K562 (cell line): Measurements from ENCODE around the gene HERC3. TPM values are rescaled to one million over a fixed set of nuclear protein-coding genes. Genes with fewer than 3 reads are reported as not detected.

Experiments
- ATAC-seq: fragments of 200-7000 bp; cut with Tn5 transposase; 3 replicates; pipeline ENCODE4 v1.9.1; 2020; ENCODE audit warnings: moderate library complexity
- BruUV-seq: library from RNA; stranded (reverse); fragments of 400-500 nt; replicated peaks from 2 replicates; lab custom pipeline; 2021; lab: Mats Ljungman, UMichigan
- CTCF ChIA-PET: fragments of 300-600 bp; formaldehyde crosslinking; extraction: SDS; loops from one replicate; lab custom pipeline; 2021; ENCODE audit warnings: low intra/inter-chr PET ratio; lab: Yijun Ruan, JAX
- POLR2A ChIA-PET: fragments of 300-600, 350-650 bp; sonication (Branson Sonifier 250); formaldehyde crosslinking; extraction: SDS; loops from one replicate; lab custom pipeline; 2021; ENCODE audit warnings: antibody characterized with exemption, inconsistent platforms; lab: Yijun Ruan, JAX
- DNase-seq, 4 experiments: peaks; one replicate each; pipeline versions ENCODE4 v3.0.0 to v3.0.0-alpha.2; 2011 to 2018; ENCODE audit warnings: low spot score in 3 of 4, mixed read lengths in 3 of 4; ENCODE audit errors: extremely low read depth in 1 of 4
- FAIRE-seq: peaks from 2 replicates; lab custom pipeline; 2011; peaks lifted over from hg19 to GRCh38; lab: Jason Lieb, UNC
- H2AFZ ChIP-seq: 2 replicates; pipeline ENCODE4 v1.6.0; 2011; ENCODE audit warnings: low read depth, low read length, control low read depth, inconsistent platforms
- H3K27ac ChIP-seq: fragments of 200-600 bp; 3 replicates; pipeline ENCODE4 v1.8.0; 2011; ENCODE audit warnings: low read depth, mild to moderate bottlenecking, control low read depth, inconsistent platforms, low read length, moderate library complexity, mixed read lengths; ENCODE audit errors: extremely low read depth
- H3K27me3 ChIP-seq, 2 experiments: fragments of 300-600 bp in 1 of 2; 2 replicates in 1 of 2; 3 replicates in 1 of 2; pipeline versions ENCODE4 v1.6.0 to v1.8.0; 2011; ENCODE audit warnings: inconsistent platforms in 2 of 2, low read length in 2 of 2, mild to moderate bottlenecking in 1 of 2, mixed read lengths in 1 of 2, moderate library complexity in 1 of 2; ENCODE audit not compliant: control insufficient read depth in 2 of 2, insufficient read depth in 2 of 2
- H3K36me3 ChIP-seq: fragments of 300-600 bp; 3 replicates; pipeline ENCODE4 v1.8.0; 2011; ENCODE audit warnings: mild to moderate bottlenecking, low read length, inconsistent platforms; ENCODE audit not compliant: control insufficient read depth, insufficient read depth
- H3K4me1 ChIP-seq, 2 experiments: fragments of 200-600 bp in 1 of 2; replicated peaks in 1 of 2; 2 replicates in 1 of 2; 3 replicates in 1 of 2; pipeline versions ENCODE4 v1.5.1 to v1.8.0; 2011; ENCODE audit warnings: inconsistent platforms in 2 of 2, low read length in 2 of 2, mild to moderate bottlenecking in 1 of 2, mixed read lengths in 1 of 2, moderate library complexity in 1 of 2; ENCODE audit not compliant: control insufficient read depth in 2 of 2, insufficient read depth in 2 of 2
- H3K4me2 ChIP-seq: 2 replicates; pipeline ENCODE4 v1.6.1; 2011; ENCODE audit warnings: low read length, control low read depth, inconsistent platforms, mixed read lengths; ENCODE audit not compliant: insufficient read depth
- H3K4me3 ChIP-seq: fragments of 200-600 bp; sonication (generic), shearing (Covaris generic); 2 replicates; pipeline ENCODE4 v1.5.1; 2016; ENCODE audit warnings: control low read depth, inconsistent platforms
- H3K79me2 ChIP-seq: fragments of 200-600 bp; 3 replicates; pipeline ENCODE4 v1.8.0; 2011; ENCODE audit warnings: low read length, inconsistent platforms; ENCODE audit not compliant: control insufficient read depth, insufficient read depth
- H3K9ac ChIP-seq, 2 experiments: 2 replicates each; pipeline versions ENCODE4 v1.6.0 to v1.6.1; 2011; ENCODE audit warnings: low read depth in 2 of 2, low read length in 2 of 2, control low read depth in 1 of 2, inconsistent platforms in 1 of 2, mild to moderate bottlenecking in 1 of 2, mixed read lengths in 1 of 2; ENCODE audit not compliant: insufficient read depth in 1 of 2
- H3K9me1 ChIP-seq: one replicate; pipeline ENCODE4 v1.6.0; 2011; ENCODE audit warnings: inconsistent platforms, mild to moderate bottlenecking, low read length, moderate library complexity; ENCODE audit not compliant: control insufficient read depth, insufficient read depth
- H3K9me3 ChIP-seq: replicated peaks from 2 replicates; pipeline ENCODE4 v1.5.1; 2011; ENCODE audit warnings: low read depth, low read length, inconsistent platforms; ENCODE audit not compliant: control insufficient read depth, insufficient read depth
- H4K20me1 ChIP-seq: replicated peaks from 2 replicates; pipeline ENCODE4 v1.6.1; 2011; ENCODE audit warnings: low read length, inconsistent platforms, mixed read lengths; ENCODE audit not compliant: control insufficient read depth, insufficient read depth
- HDAC3 ChIP-seq: fragments of 450-650 bp; IDR thresholded peaks from 2 replicates; pipeline ENCODE4 v1.6.1; 2018; ENCODE audit warnings: borderline replicate concordance, mild to moderate bottlenecking, moderate library complexity; ENCODE audit not compliant: partially characterized antibody
- MBD1 ChIP-seq: fragments of 250-450 bp; sonication (Bioruptor Pico); IDR thresholded peaks from 2 replicates; pipeline ENCODE4 v1.8.0; 2022; ENCODE audit warnings: inconsistent platforms
- SMARCB1 ChIP-seq: IDR thresholded peaks from 2 replicates; pipeline ENCODE4 v1.6.1; 2011; ENCODE audit warnings: improper control_type of control experiment, low read depth; ENCODE audit not compliant: insufficient read length
- SRF ChIP-seq, 2 experiments: fragments of 250-450, 450-650 bp in 1 of 2; sonication (Bioruptor Pico) in 1 of 2; sonication (generic) in 1 of 2; formaldehyde crosslinking; IDR thresholded peaks; 2 replicates each; pipeline versions ENCODE4 v1.5.0 to v1.5.1; 2020 to 2022; ENCODE audit warnings: mild to moderate bottlenecking in 1 of 2, missing genetic modification reagents in 1 of 2
- ZNF280A ChIP-seq: fragments of 450-650 bp; IDR thresholded peaks from 2 replicates; pipeline ENCODE4 v1.6.1; 2018; ENCODE audit warnings: mild to moderate bottlenecking, low read depth; ENCODE audit not compliant: partially characterized antibody
- ZNF408 ChIP-seq: fragments of 250-450 bp; sonication (Bioruptor Pico); IDR thresholded peaks from 2 replicates; pipeline ENCODE4 v1.4.0; 2020; ENCODE audit warnings: low read depth, mild to moderate bottlenecking, moderate library complexity
- WGBS: fragments of 100-300 bp; shearing (Covaris generic); methylation state at CpG from one replicate; pipeline ENCODE4 v1.1.6; 2016; ENCODE audit warnings: low coverage, mixed read lengths; ENCODE audit not compliant: insufficient coverage; ENCODE audit errors: missing lambda C conversion rate; 5-methylcytosine and 5-hydroxymethylcytosine counted together
- in situ Hi-C: fragments of 300-500 bp; cut with MboI; formaldehyde crosslinking; loops from 4 replicates; pipeline ENCODE4 v1.15.0; 2018; ENCODE audit warnings: inconsistent platforms, mixed read lengths
- intact Hi-C: fragments of 100-400 bp; cut with micrococcal nuclease; formaldehyde crosslinking; loops from 2 replicates; pipeline ENCODE4 v1.14.2; 2022
- polyA plus RNA-seq, 8 experiments: library from polyadenylated mRNA; depleted of rRNA in 4 of 8; stranded (reverse) in 5 of 8; unstranded in 3 of 8; fragments of >200 nt; fragmentation: Nextera tagmentation in 2 of 8; fragmentation: Illumina TruSeq in 1 of 8; extraction: Ambion mirVana in 2 of 8; extraction: Trizol in 1 of 8; gene quantifications; 2 replicates each; pipeline versions ENCODE4 v1.2.1 to v1.2.3, GENCODE V29; 2011 to 2014; ENCODE audit warnings: inconsistent platforms in 1 of 8, missing spikeins in 1 of 8
- total RNA-seq, 7 experiments: library from RNA; depleted of rRNA in 6 of 7; stranded (reverse); fragments of >200 nt in 6 of 7; fragmentation: Illumina TruSeq in 2 of 7; extraction: Trizol in 2 of 7; gene quantifications; 2 replicates each; pipeline versions ENCODE4 v1.2.1 to v1.2.3, GENCODE V29; 2011 to 2021; ENCODE audit warnings: low replicate concordance in 1 of 7

HERC3 gene
- total and polyA plus RNA-seq, 9 of the 15 experiments (the other 6 are each of a cell fraction or from before 2014, with no cell fraction given): 1.8 to 13.1 (median 7.6) TPM

- Histone ChIP-seq H3K4me3 (no peak overlapping the region), H2AFZ (no peak overlapping the region), H3K9me3 (no peaks in the 10 kb centered on the region), H3K9ac (no peak overlapping the region), H3K9me1 (no peaks in the 10 kb centered on the region), H3K79me2 (no peaks in the 10 kb centered on the region), H3K27ac (no peak overlapping the region), H3K4me1 (no peaks in the 10 kb centered on the region), H4K20me1 (no peaks in the 10 kb centered on the region), H3K36me3 (peaks cover 45% of the 10 kb centered on the region; the same call in 2 of the 3 replicates), H3K4me2 (no peak overlapping the region), H3K27me3 (no peaks in the 10 kb centered on the region)
- in situ Hi-C loops: no loop called here
- no peak for DNase-seq
- 94% methylated on average over 3 of the region's 3 CpGs for WGBS
- BruUV-seq: no TSS peak
- FAIRE-seq: no peak
- ChIA-PET CTCF (no interaction called here), POLR2A (no interaction called here)
- ATAC-seq: no peak
- TF ChIP-seq SMARCB1: no peak
- TF ChIP-seq SRF (CRISPR knock-in tag; IDR thresholded peaks at IDR 0.05): no peak
- TF ChIP-seq ZNF408: no peak
- no peak for TF ChIP-seq HDAC3
- TF ChIP-seq ZNF280A: no peak
- TF ChIP-seq MBD1 (CRISPR knock-in tag): no peak
- intact Hi-C loops: no loop called here
Observed at GRCh38 chr4:88744609-88745008, 152.3 kb downstream of the HERC3 start.
